C4-2B (cell line): ENCODE results near the gene NFIA.

Source experiments
- H3K27ac ChIP-seq: fragments of 450-650 bp; 2 replicates; pipeline ENCODE4 v1.5.1; 2017
- CTCF ChIP-seq: fragments of 450-650 bp; conservative IDR thresholded peaks from 2 replicates; pipeline ENCODE4 v1.5.1; 2017; ENCODE audit warnings: mild to moderate bottlenecking
- ZFX ChIP-seq: fragments of 450-650 bp; IDR thresholded peaks from 2 replicates; pipeline ENCODE4 v1.6.1; 2017

The NFIA gene

GRCh38 chr1:61119085-61119484 is 36.7 kb downstream of the NFIA start:
- H3K27ac ChIP-seq: no peak overlapping the region
- TF ChIP-seq ZFX: no peak
- TF ChIP-seq CTCF: no peak

- no peak for TF ChIP-seq ZFX
- TF ChIP-seq CTCF: no peak
- H3K27ac ChIP-seq: no peak overlapping the region
Observed at GRCh38 chr1:61120246-61120840, 38.0 kb downstream of the NFIA start.

GRCh38 chr1:61120998-61121397 is 38.6 kb downstream of the NFIA start:
- TF ChIP-seq CTCF (no peak), ZFX (no peak)
- no peak overlapping the region for H3K27ac ChIP-seq

- TF ChIP-seq CTCF (no peak), ZFX (no peak)
- no peak overlapping the region for H3K27ac ChIP-seq
Observed at GRCh38 chr1:61121631-61122030, 39.3 kb downstream of the NFIA start.

- TF ChIP-seq ZFX (no peak), CTCF (no peak)
- H3K27ac ChIP-seq: no peak overlapping the region
Observed at GRCh38 chr1:61122389-61122788, 40.0 kb downstream of the NFIA start.

DNA sequence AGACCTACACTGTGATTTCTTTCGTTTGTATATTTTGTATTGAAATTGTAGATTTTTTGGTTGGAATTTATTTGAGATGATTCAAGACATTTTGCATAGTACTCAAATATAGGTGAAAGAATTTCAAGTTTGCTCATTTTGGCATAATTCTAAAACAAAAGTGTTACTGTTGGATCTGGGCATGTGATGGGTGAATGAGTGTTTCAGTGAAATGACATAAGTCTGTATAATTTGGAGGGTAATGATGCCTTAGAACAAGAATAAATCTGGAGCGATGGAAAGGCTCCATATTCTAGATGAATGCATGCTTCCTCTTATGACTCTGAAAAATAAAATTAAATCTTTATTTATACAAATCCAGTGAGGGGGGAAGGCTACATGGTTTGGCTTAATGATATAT is 41.0 kb downstream of the NFIA start:
- no peak overlapping the region for H3K27ac ChIP-seq
- TF ChIP-seq CTCF: no peak
- TF ChIP-seq ZFX: no peak

GRCh38 chr1:61124078-61124477 is 41.7 kb downstream of the NFIA start:
- H3K27ac ChIP-seq: no peak overlapping the region
- TF ChIP-seq ZFX (no peak), CTCF (no peak)
